ENCODE data around the gene ATRNL1. TPM values are rescaled to one million over a fixed set of nuclear protein-coding genes. Genes with fewer than 3 reads are reported as not detected.
"Not testable (repeated sequence)": the region's sequence is repeated elsewhere in the genome, so short reads cannot be mapped to it uniquely, and the experiment has no call there.

ATRNL1 gene
- total RNA-seq, 1 experiment from 2014 or later = 8.8 TPM

GRCh38 chr10:115094416-115095140 lies 1.4 kb downstream of the ATRNL1 start:
- Mint-ChIP-seq H3K9me3 (ENCODE audit: low read depth, unreplicated experiment) (no peaks in the 10 kb centered on the region), H3K27ac (ENCODE audit: unreplicated experiment) (no peak overlapping the region), H3K27me3 (ENCODE audit: unreplicated experiment) (peaks cover 14% of the 10 kb centered on the region), H3K4me1 (ENCODE audit: low read depth, unreplicated experiment) (no peaks in the 10 kb centered on the region), H3K36me3 (ENCODE audit: insufficient read depth, unreplicated experiment) (peaks cover 27% of the 10 kb centered on the region), H3K4me3 (ENCODE audit: low read depth, unreplicated experiment) (peak overlapping the region; percentile 71)
- TSS peak; percentile 59 for BruUV-seq (replicated peaks)
- intact Hi-C loops (cut with micrococcal nuclease; ENCODE audit: unreplicated experiment) = loop anchor here (10.0 kb wide), 1 partner anchor 220 kb away; no protein-coding TSS in a partner anchor
- TF ChIP-seq CTCF (IDR thresholded peaks at IDR 0.05; ENCODE audit: unreplicated experiment) = no peak
- no peak for DNase-seq
- CTCF ChIA-PET = interaction anchor here (0.7 kb wide), 2 partner anchors 217 to 1575 kb away, joined by 4 to 5 read pairs; no protein-coding TSS in a partner anchor

- intact Hi-C loops (cut with micrococcal nuclease; ENCODE audit: unreplicated experiment) = loop anchor here (10.0 kb wide), 1 partner anchor 221 kb away; no protein-coding TSS in a partner anchor
- CTCF ChIA-PET = no interaction called here
These were observed 2.6 kb downstream of the ATRNL1 start for GRCh38 chr10:115095758-115096157.

GRCh38 chr10:115103700-115104099 lies 10.5 kb downstream of the ATRNL1 start:
- no TSS peak for BruUV-seq (replicated peaks)
- no peaks in the 10 kb centered on the region for H3K36me3 Mint-ChIP-seq (ENCODE audit: insufficient read depth, unreplicated experiment)
- no peak overlapping the region for H3K27ac Mint-ChIP-seq (ENCODE audit: unreplicated experiment)
- H3K9me3 Mint-ChIP-seq (ENCODE audit: low read depth, unreplicated experiment) = peaks cover 5% of the 10 kb centered on the region
- no peak for DNase-seq
- no peak overlapping the region for H3K4me3 Mint-ChIP-seq (ENCODE audit: low read depth, unreplicated experiment)
- no peaks in the 10 kb centered on the region for H3K4me1 Mint-ChIP-seq (ENCODE audit: low read depth, unreplicated experiment)
- peaks cover 12% of the 10 kb centered on the region for H3K27me3 Mint-ChIP-seq (ENCODE audit: unreplicated experiment)
- intact Hi-C loops (cut with micrococcal nuclease; ENCODE audit: unreplicated experiment) = no loop called here
- no peak for TF ChIP-seq CTCF (IDR thresholded peaks at IDR 0.05; ENCODE audit: unreplicated experiment)
- CTCF ChIA-PET = no interaction called here

More at GRCh38 chr10:115095758-115096157, 2.6 kb downstream of the ATRNL1 start:
- H3K27ac Mint-ChIP-seq (ENCODE audit: unreplicated experiment) = no peak overlapping the region
- H3K4me1 Mint-ChIP-seq (ENCODE audit: low read depth, unreplicated experiment) = no peaks in the 10 kb centered on the region
- BruUV-seq (replicated peaks) = no TSS peak
- peaks cover 14% of the 10 kb centered on the region for H3K27me3 Mint-ChIP-seq (ENCODE audit: unreplicated experiment)
- H3K36me3 Mint-ChIP-seq (ENCODE audit: insufficient read depth, unreplicated experiment) = peaks cover 27% of the 10 kb centered on the region
- TF ChIP-seq CTCF (IDR thresholded peaks at IDR 0.05; ENCODE audit: unreplicated experiment) = no peak
- DNase-seq = no peak
- H3K4me3 Mint-ChIP-seq (ENCODE audit: low read depth, unreplicated experiment) = no peak overlapping the region
- no peaks in the 10 kb centered on the region for H3K9me3 Mint-ChIP-seq (ENCODE audit: low read depth, unreplicated experiment)

GRCh38 chr10:115105411-115105810 lies 12.2 kb downstream of the ATRNL1 start:
- H3K4me3 Mint-ChIP-seq (ENCODE audit: low read depth, unreplicated experiment); BruUV-seq (replicated peaks); H3K36me3 Mint-ChIP-seq (ENCODE audit: insufficient read depth, unreplicated experiment); DNase-seq; CTCF ChIA-PET; intact Hi-C loops (cut with micrococcal nuclease; ENCODE audit: unreplicated experiment); H3K4me1 Mint-ChIP-seq (ENCODE audit: low read depth, unreplicated experiment); H3K9me3 Mint-ChIP-seq (ENCODE audit: low read depth, unreplicated experiment); H3K27ac Mint-ChIP-seq (ENCODE audit: unreplicated experiment): not testable (repeated sequence)
- H3K27me3 Mint-ChIP-seq (ENCODE audit: unreplicated experiment) = peaks cover 13% of the 10 kb centered on the region

GRCh38 chr10:115107830-115108229 lies 14.7 kb downstream of the ATRNL1 start:
- intact Hi-C loops (cut with micrococcal nuclease; ENCODE audit: unreplicated experiment) = no loop called here
- Mint-ChIP-seq H3K9me3 (ENCODE audit: low read depth, unreplicated experiment) (peaks cover 8% of the 10 kb centered on the region), H3K36me3 (ENCODE audit: insufficient read depth, unreplicated experiment) (no peaks in the 10 kb centered on the region), H3K4me1 (ENCODE audit: low read depth, unreplicated experiment) (no peaks in the 10 kb centered on the region), H3K27me3 (ENCODE audit: unreplicated experiment) (peaks cover 13% of the 10 kb centered on the region), H3K4me3 (ENCODE audit: low read depth, unreplicated experiment) (no peak overlapping the region), H3K27ac (ENCODE audit: unreplicated experiment) (no peak overlapping the region)
- DNase-seq = no peak
- TF ChIP-seq CTCF (IDR thresholded peaks at IDR 0.05; ENCODE audit: unreplicated experiment) = no peak
- CTCF ChIA-PET = no interaction called here
- BruUV-seq (replicated peaks) = no TSS peak

Data from Calu3 (cell line).